Thymus (tissue), 11 donors: ENCODE measurements around the gene HSD17B3. TPM values are rescaled to one million over a fixed set of nuclear protein-coding genes. Genes with fewer than 3 reads are reported as not detected.
"Not testable (repeated sequence)": the region's sequence is repeated elsewhere in the genome, so short reads cannot be mapped to it uniquely, and the experiment has no call there.

Experiments
- DNase-seq, 9 donors: peaks; one replicate each; pipeline ENCODE4 v3.0.0-alpha.2; 2013; ENCODE audit warnings: low spot score in 9 of 9, low read depth in 6 of 9, missing footprints in 1 of 9
- H3K27ac ChIP-seq, 2 donors: one replicate each; pipeline ENCODE4 v1.5.1; 2013; ENCODE audit warnings: control low read depth in 1 of 2, low read depth in 1 of 2, low read length in 1 of 2, mild to moderate bottlenecking in 1 of 2, moderate library complexity in 1 of 2
- H3K27me3 ChIP-seq, 2 donors: one replicate each; pipeline ENCODE4 v1.5.1; 2013; ENCODE audit warnings: low read length in 1 of 2; ENCODE audit not compliant: control insufficient read depth in 2 of 2, insufficient read depth in 1 of 2
- H3K36me3 ChIP-seq, 2 donors: one replicate each; pipeline ENCODE4 v1.5.1; 2013; ENCODE audit warnings: low read length in 1 of 2, mild to moderate bottlenecking in 1 of 2, moderate library complexity in 1 of 2; ENCODE audit not compliant: control insufficient read depth in 2 of 2, insufficient read depth in 2 of 2
- H3K4me1 ChIP-seq, 2 donors: one replicate each; pipeline ENCODE4 v1.5.1; 2013; ENCODE audit warnings: low read length in 2 of 2; ENCODE audit not compliant: control insufficient read depth in 2 of 2, insufficient read depth in 2 of 2
- H3K4me3 ChIP-seq, 2 donors: one replicate each; pipeline ENCODE4 v1.5.1; 2013; ENCODE audit warnings: low read length in 2 of 2, control low read depth in 1 of 2, mild to moderate bottlenecking in 1 of 2
- H3K9me3 ChIP-seq, 2 donors: one replicate each; pipeline ENCODE4 v1.5.1; 2013; ENCODE audit warnings: low read length in 1 of 2, mild to moderate bottlenecking in 1 of 2; ENCODE audit not compliant: control insufficient read depth in 2 of 2, insufficient read depth in 1 of 2
- WGBS: extraction: QIAGEN DNeasy Blood & Tissue Kit; methylation state at CpG from one replicate; pipeline ENCODE4 v1.1.7; 2013; 5-methylcytosine and 5-hydroxymethylcytosine counted together
- polyA plus RNA-seq: library from polyadenylated mRNA; stranded (reverse); fragments of 200-250 nt; gene quantifications from one replicate; pipeline ENCODE4 v1.2.3, GENCODE V29; 2013
- total RNA-seq: library from RNA; stranded (reverse); fragments of 120-200 nt; gene quantifications from one replicate; pipeline ENCODE4 v1.2.4, GENCODE V29; 2013
- donor health status: healthy.

HSD17B3 gene
- total and polyA plus RNA-seq, 2 donors: 0.28 to 8.4 TPM

DNA sequence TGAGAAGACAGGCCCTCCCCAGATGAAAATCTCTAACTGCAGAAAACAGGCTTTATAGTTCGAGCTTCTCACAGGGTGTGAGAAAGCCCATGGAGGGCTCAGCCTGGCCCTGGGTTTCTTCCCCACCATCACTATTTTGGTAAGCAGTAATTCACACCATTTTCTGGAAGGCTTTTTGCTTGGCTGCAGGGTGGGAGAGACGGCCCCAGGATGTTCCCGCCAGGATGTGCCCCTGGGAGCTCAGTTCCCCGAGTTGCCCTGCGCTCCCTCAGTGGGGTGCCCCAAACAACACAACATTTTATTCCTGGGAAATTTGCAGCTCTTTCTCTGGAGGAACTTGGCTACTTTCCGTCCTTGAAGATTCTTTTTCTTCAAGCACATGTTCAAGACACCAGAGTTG lies 100.8 kb downstream of the HSD17B3 start:
- WGBS: 95% methylated on average over 6 of the region's 6 CpGs
- Histone ChIP-seq H3K4me1 (peaks cover 0 to 17% of the 10 kb centered on the region in 2 donors), H3K4me3 (no peak overlapping the region), H3K27ac (no peak overlapping the region), H3K27me3 (peaks cover 3 to 4% of the 10 kb centered on the region in 2 donors), H3K9me3 (no peaks in the 10 kb centered on the region), H3K36me3 (no peaks in the 10 kb centered on the region)
- no peak for DNase-seq

DNA sequence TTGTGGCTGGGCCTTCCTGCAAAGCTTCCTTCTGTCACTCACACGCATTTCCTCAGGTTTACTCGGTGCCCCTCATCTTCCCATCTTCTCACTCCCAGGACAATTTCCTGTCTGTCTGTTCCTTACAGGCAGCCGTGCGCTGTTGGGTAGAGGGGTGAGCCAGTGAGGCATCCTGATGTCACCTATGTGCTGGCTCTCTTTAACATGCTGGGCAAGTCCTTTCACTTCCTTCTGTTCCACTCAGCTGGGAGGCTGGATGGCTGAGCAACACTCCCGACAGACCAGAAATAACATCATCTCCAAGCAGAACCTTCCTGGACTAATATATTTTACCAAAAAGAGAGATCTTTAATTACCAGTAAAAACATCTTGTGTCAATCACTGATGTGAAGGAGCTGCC lies 103.0 kb downstream of the HSD17B3 start:
- peaks cover 3 to 4% of the 10 kb centered on the region in 2 donors for H3K27me3 ChIP-seq
- no peak overlapping the region for H3K4me3 ChIP-seq
- 38% methylated on average over 5 of the region's 5 CpGs for WGBS
- peaks cover 0 to 10% of the 10 kb centered on the region in 2 donors for H3K4me1 ChIP-seq
- H3K27ac ChIP-seq: no peak overlapping the region
- H3K9me3 ChIP-seq: no peaks in the 10 kb centered on the region
- no peak for DNase-seq
- no peaks in the 10 kb centered on the region for H3K36me3 ChIP-seq

- WGBS: 96% methylated on average over 3 of the region's 3 CpGs
- Histone ChIP-seq H3K4me3 (no peak overlapping the region), H3K27ac (no peak overlapping the region)
These were observed 106.4 kb downstream of the HSD17B3 start for GRCh38 chr9:96195541-96195940.

DNA sequence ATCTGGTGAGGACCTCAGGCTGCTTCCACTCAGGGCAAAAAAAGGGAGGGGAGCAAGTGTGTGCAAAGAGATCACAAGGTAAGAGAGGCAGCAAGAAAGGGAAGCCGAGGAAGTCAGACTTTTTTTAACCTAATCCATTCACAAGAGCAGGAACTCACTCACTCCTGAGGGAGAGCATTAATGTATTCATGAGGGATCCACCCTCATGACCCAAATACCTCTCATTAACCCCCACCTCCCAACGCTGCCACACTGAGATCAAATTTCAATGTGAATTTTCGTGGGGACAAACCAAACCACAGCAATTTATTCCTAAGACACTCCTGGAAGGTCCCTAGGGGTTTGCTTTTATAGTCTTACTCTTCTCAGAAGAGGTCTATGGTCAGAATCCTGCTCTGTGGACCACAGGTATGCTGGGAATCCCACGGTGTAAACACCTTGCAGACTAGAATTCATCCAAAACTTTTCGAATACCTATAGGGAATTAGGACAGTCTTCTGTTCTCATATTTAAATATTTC lies 108.7 kb downstream of the HSD17B3 start:
- no peak for DNase-seq
- H3K27ac ChIP-seq: no peak overlapping the region

More at GRCh38 chr9:96195541-96195940, 106.4 kb downstream of the HSD17B3 start:
- Histone ChIP-seq H3K9me3 (peaks cover 0 to under 1% of the 10 kb centered on the region in 2 donors), H3K36me3 (no peaks in the 10 kb centered on the region), H3K4me1 (peaks cover 0 to 2% of the 10 kb centered on the region in 2 donors), H3K27me3 (peaks cover 0 to 2% of the 10 kb centered on the region in 2 donors)
- DNase-seq: no peak

GRCh38 chr9:96192710-96193109 lies 109.3 kb downstream of the HSD17B3 start:
- H3K36me3 ChIP-seq: no peaks in the 10 kb centered on the region
- peaks cover 2 to 6% of the 10 kb centered on the region in 2 donors for H3K9me3 ChIP-seq
- H3K27ac ChIP-seq: no peak overlapping the region
- no peaks in the 10 kb centered on the region for H3K27me3 ChIP-seq
- H3K4me1 ChIP-seq: no peaks in the 10 kb centered on the region
- H3K4me3 ChIP-seq: no peak overlapping the region
- no peak for DNase-seq

More for the DNA sequence above, 108.7 kb downstream of the HSD17B3 start:
- 78% methylated on average over 5 of the region's 5 CpGs for WGBS
- H3K4me1 ChIP-seq: no peaks in the 10 kb centered on the region
- no peaks in the 10 kb centered on the region for H3K36me3 ChIP-seq
- no peak overlapping the region for H3K4me3 ChIP-seq
- H3K9me3 ChIP-seq: peaks cover 2 to 6% of the 10 kb centered on the region in 2 donors
- no peaks in the 10 kb centered on the region for H3K27me3 ChIP-seq

GRCh38 chr9:96189995-96190394 lies 112.0 kb downstream of the HSD17B3 start:
- 91% methylated on average over 2 of the region's 2 CpGs for WGBS
- no peak for DNase-seq
- Histone ChIP-seq H3K27ac (no peak overlapping the region), H3K27me3 (peaks cover 3 to 10% of the 10 kb centered on the region in 2 donors), H3K9me3 (peaks cover 2 to 6% of the 10 kb centered on the region in 2 donors), H3K4me3 (no peak overlapping the region), H3K4me1 (peaks cover 0 to 2% of the 10 kb centered on the region in 2 donors), H3K36me3 (no peaks in the 10 kb centered on the region)

GRCh38 chr9:96189581-96189980 lies 112.4 kb downstream of the HSD17B3 start:
- not testable (repeated sequence) for H3K36me3 ChIP-seq, DNase-seq, H3K9me3 ChIP-seq, H3K27ac ChIP-seq, H3K4me3 ChIP-seq, H3K4me1 ChIP-seq
- peaks cover 3 to 10% of the 10 kb centered on the region in 2 donors for H3K27me3 ChIP-seq
- WGBS: 91% methylated on average over 2 of the region's 2 CpGs

GRCh38 chr9:96188571-96188970 lies 113.4 kb downstream of the HSD17B3 start:
- Histone ChIP-seq H3K4me1 (peaks cover 0 to 2% of the 10 kb centered on the region in 2 donors), H3K27me3 (peaks cover 3 to 10% of the 10 kb centered on the region in 2 donors), H3K27ac (no peak overlapping the region), H3K36me3 (no peaks in the 10 kb centered on the region), H3K4me3 (no peak overlapping the region), H3K9me3 (peaks cover 2 to 6% of the 10 kb centered on the region in 2 donors)
- no peak for DNase-seq
- WGBS: 80% methylated on average over 5 of the region's 5 CpGs

DNA sequence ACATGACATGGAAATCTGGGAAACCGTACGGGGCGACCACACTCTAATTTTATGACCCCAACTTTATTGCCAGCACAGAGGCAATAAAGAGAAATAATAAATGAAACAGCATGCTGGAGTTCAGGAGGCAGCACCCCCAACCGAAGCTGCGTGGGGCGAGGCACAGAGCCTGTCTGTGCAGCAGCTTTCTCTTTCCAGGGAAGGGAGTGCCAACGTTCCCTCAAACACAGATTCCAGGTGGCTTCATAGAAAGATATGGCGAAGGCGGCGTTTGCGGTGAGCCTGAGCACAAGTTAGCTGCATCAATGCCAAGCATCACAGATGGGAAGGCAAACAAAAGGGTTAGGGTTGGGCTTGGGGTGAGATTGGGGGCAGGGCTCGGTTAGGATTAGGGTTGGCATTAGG lies 114.8 kb downstream of the HSD17B3 start:
- H3K9me3 ChIP-seq: peaks cover 2 to 6% of the 10 kb centered on the region in 2 donors
- peaks cover 3 to 10% of the 10 kb centered on the region in 2 donors for H3K27me3 ChIP-seq
- 89% methylated on average over 12 of the region's 12 CpGs for WGBS
- no peaks in the 10 kb centered on the region for H3K36me3 ChIP-seq
- H3K4me3 ChIP-seq: no peak overlapping the region
- DNase-seq: no peak
- H3K27ac ChIP-seq: no peak overlapping the region
- peaks cover 0 to 2% of the 10 kb centered on the region in 2 donors for H3K4me1 ChIP-seq
